Glutamatergic neuron (in vitro differentiated cells): ENCODE results near the gene ADGRG3. TPM values are rescaled to one million over a fixed set of nuclear protein-coding genes. Genes with fewer than 3 reads are reported as not detected.

Experiments used
- DNase-seq: peaks from one replicate; pipeline ENCODE4 v3.0.0; 2022
- H3K27ac Mint-ChIP-seq: one replicate; pipeline ENCODE4 v1.8.0; 2020; ENCODE audit warnings: mild to moderate bottlenecking, mixed read lengths, inconsistent platforms; ENCODE audit not compliant: unreplicated experiment
- H3K27me3 Mint-ChIP-seq: one replicate; pipeline ENCODE4 v1.8.0; 2020; ENCODE audit warnings: mild to moderate bottlenecking, moderate library complexity, mixed read lengths, inconsistent platforms; ENCODE audit not compliant: unreplicated experiment
- H3K36me3 Mint-ChIP-seq: one replicate; pipeline ENCODE4 v1.8.0; 2020; ENCODE audit warnings: mild to moderate bottlenecking, mixed read lengths, inconsistent platforms; ENCODE audit not compliant: unreplicated experiment
- H3K4me1 Mint-ChIP-seq: one replicate; pipeline ENCODE4 v1.8.0; 2020; ENCODE audit warnings: mild to moderate bottlenecking, low read depth, mixed read lengths, inconsistent platforms; ENCODE audit not compliant: unreplicated experiment
- H3K4me3 Mint-ChIP-seq: one replicate; pipeline ENCODE4 v1.8.0; 2020; ENCODE audit warnings: mild to moderate bottlenecking, mixed read lengths, inconsistent platforms; ENCODE audit not compliant: unreplicated experiment
- H3K9me3 Mint-ChIP-seq: one replicate; pipeline ENCODE4 v1.8.0; 2020; ENCODE audit warnings: mild to moderate bottlenecking, moderate library complexity, mixed read lengths, inconsistent platforms; ENCODE audit not compliant: unreplicated experiment
- total RNA-seq: library from RNA; stranded (reverse); fragmentation: NEBNext Ultra II Directional; extraction: Animal tissue kit (Norgen Biotek cat#: 25700); gene quantifications from one replicate; pipeline ENCODE4 v1.2.1, GENCODE V29; 2021; ENCODE audit not compliant: unreplicated experiment
- TF ChIP-seq, protein P1 (sequence below): fragments of 200-600 bp; sonication (generic); IDR thresholded peaks from one replicate; pipeline ENCODE4 v1.5.0; 2021; ENCODE audit not compliant: partially characterized antibody, unreplicated experiment

The ADGRG3 gene
- total RNA-seq, 1 donor from 2014 or later, result not detected

DNA sequence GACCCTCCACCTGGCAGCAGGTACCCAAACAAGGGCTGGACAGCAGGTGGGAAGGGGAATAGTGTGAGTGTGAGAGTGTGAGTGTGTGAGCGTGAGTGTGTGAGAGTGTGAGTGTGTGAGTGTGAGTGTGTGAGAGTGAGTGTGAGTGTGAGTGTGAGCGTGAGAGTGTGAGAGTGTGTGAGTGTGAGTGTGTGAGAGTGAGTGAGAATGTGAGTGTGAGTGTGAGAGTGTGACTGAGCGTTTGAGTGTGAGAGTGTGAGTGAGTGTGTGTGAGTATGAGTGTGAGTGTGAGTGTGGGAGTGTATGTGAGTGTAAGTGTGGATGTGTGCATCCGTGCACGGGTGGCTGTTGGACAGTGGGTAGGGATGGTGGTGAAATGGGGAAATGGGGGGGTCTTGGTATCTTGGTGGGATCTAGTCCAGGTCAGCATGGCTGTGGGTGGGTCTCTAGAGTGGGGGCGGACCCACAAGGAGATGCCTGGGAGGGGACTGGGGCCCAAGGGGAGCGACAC lies 39.3 kb upstream of the ADGRG3 start:
- TF ChIP-seq, protein P1, sequence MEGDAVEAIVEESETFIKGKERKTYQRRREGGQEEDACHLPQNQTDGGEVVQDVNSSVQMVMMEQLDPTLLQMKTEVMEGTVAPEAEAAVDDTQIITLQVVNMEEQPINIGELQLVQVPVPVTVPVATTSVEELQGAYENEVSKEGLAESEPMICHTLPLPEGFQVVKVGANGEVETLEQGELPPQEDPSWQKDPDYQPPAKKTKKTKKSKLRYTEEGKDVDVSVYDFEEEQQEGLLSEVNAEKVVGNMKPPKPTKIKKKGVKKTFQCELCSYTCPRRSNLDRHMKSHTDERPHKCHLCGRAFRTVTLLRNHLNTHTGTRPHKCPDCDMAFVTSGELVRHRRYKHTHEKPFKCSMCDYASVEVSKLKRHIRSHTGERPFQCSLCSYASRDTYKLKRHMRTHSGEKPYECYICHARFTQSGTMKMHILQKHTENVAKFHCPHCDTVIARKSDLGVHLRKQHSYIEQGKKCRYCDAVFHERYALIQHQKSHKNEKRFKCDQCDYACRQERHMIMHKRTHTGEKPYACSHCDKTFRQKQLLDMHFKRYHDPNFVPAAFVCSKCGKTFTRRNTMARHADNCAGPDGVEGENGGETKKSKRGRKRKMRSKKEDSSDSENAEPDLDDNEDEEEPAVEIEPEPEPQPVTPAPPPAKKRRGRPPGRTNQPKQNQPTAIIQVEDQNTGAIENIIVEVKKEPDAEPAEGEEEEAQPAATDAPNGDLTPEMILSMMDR, result no peak
- Mint-ChIP-seq H3K9me3 (peaks cover 11% of the 10 kb centered on the region), H3K36me3 (no peaks in the 10 kb centered on the region), H3K4me3 (peak overlapping the region; percentile 68), H3K4me1 (peaks cover 42% of the 10 kb centered on the region), H3K27ac (peak overlapping the region; percentile 56), H3K27me3 (peaks cover 25% of the 10 kb centered on the region)
- DNase-seq, result no peak

DNA sequence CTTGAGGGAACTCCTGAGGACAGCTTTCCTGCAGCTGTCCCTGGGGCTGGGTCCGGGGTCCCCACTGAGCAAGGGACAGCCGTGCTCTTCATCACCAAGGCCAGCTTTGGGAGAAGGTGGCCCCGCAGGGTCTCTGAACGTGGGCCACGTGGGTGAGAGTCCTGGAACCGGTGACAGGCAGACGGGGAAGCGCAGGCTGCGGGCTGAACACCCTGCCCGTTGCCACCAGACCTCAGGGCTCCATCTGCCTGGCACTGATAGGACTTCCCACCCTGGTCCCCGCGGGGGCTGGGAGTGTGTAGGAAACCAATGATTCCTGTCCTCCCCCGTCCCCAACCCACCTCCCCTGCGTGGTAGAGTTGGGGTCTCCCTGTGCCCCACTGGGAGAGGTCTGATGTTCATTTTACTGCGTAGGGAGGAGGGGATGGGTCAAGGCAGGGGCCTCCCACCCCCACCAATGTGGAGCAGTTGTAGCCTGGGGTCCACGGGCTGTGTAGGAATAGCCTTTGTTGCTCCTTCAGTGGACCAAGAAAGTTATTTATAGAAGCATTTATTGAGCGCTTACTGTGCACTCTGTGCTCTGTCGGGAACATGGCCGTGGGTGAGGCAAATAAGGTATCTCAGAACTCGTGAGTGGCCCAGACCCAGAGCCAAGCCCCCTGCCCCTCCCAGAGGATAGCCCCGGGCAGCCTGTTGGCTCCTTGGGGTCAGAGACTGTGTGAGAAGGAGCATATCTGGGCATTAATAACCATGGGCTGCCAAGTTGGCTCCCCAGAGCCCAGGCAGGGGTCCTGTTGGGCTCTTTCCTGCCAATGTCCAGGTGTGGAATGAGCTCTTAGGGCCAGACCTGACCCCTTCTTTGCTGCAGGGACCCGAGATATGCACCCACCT lies 38.3 kb upstream of the ADGRG3 start:
- no peak overlapping the region for H3K27ac Mint-ChIP-seq
- H3K9me3 Mint-ChIP-seq, result peaks cover 10% of the 10 kb centered on the region
- peak overlapping the region; percentile 68 for H3K4me3 Mint-ChIP-seq
- H3K36me3 Mint-ChIP-seq, result no peaks in the 10 kb centered on the region
- TF ChIP-seq, protein P1, result no peak
- DNase-seq, result no peak
- H3K27me3 Mint-ChIP-seq, result peaks cover 25% of the 10 kb centered on the region
- peaks cover 42% of the 10 kb centered on the region for H3K4me1 Mint-ChIP-seq

DNA sequence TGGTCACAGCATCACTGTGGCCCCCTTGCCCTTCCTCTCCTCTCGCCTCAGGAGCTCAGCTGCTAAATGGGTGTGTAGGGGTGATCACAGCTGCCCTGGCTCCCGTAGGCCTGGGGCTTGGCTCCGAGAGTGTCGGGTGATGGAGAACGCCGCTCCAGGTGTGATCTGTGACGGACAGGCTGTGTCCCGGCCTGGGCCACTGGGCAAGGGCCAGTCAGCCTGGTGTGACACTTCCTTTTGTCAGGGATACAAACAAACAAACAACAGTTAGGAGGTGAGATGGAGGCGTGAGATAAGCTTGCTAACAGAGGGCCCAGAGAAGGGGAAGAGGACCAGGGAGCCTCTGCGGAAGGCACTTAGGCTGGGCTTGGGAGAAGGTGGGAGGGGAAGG lies 37.7 kb upstream of the ADGRG3 start:
- Mint-ChIP-seq H3K27ac (peak overlapping the region; percentile 82), H3K4me3 (peak overlapping the region; percentile 17), H3K27me3 (peaks cover 25% of the 10 kb centered on the region), H3K4me1 (peaks cover 37% of the 10 kb centered on the region), H3K9me3 (peaks cover 10% of the 10 kb centered on the region), H3K36me3 (no peaks in the 10 kb centered on the region)
- no peak for DNase-seq
- TF ChIP-seq, protein P1, result no peak

DNA sequence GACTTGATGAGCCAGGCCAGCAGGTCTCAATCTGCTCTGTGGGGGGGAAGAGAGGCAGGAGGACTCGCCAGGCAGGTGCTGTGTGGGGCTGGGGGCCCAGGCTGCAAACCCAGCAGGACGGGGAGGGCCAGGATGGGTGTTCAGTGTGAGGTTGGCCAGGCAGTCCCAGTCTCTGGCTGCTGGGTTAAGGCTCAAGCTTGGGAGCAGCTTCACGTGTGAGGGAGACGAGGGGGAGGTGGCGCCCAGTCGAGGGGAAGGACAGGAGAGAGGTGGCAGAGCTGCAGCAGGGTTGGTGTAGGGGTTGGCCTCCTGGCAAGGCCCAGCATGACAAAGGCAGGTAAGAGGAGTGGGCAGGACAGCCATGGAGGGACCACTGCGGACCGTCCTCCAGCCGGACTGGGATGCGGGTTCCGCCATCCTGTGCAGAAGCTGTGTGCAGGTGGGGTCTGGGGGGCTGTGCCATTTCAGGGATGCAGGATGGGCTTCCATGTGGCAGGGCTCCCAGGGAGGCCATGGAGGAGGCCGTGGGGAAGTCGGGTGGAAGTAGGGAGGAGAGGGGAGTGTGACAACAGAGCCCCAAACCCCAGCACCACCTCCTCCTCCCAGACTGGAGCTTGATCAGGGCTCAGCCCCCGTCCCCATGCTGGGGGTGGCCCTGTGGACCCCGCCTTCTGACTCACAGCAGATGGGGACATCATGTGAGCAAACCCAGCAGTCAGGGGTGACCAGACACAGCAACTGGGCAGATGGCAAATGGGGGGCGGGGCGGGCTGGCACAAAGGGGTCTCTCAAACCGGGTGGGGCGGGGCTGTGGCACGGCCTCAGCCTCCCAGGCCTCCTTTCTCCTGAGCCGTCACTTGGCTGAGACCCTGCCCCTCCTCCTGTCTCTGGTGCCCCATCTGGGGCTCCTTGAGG lies 36.9 kb upstream of the ADGRG3 start:
- H3K27ac Mint-ChIP-seq, result peak overlapping the region; percentile 82
- H3K4me1 Mint-ChIP-seq, result peaks cover 31% of the 10 kb centered on the region
- no peaks in the 10 kb centered on the region for H3K36me3 Mint-ChIP-seq
- H3K9me3 Mint-ChIP-seq, result peaks cover 10% of the 10 kb centered on the region
- H3K4me3 Mint-ChIP-seq, result peak overlapping the region; percentile 17
- no peak for DNase-seq
- peaks cover 25% of the 10 kb centered on the region for H3K27me3 Mint-ChIP-seq
- TF ChIP-seq, protein P1, result no peak
